Prostate gland (tissue), 2 donors: Measurements from ENCODE around the gene C5AR2.

Source experiments
- CTCF ChIP-seq, 4 experiments: fragments of 200-600 bp in 2 of 4; fragments of 450-650 bp in 2 of 4; sonication (generic) in 2 of 4; IDR thresholded peaks; 1 replicate in 3 of 4; 2 replicates in 1 of 4; pipeline ENCODE4 v1.5.1; 2016 to 2019; ENCODE audit warnings: antibody characterized with exemption in 4 of 4, mild to moderate bottlenecking in 2 of 4, moderate library complexity in 2 of 4
- POLR2A ChIP-seq: fragments of 450-650 bp; IDR thresholded peaks from one replicate; pipeline ENCODE4 v1.6.1; 2016; ENCODE audit warnings: antibody characterized with exemption, mild to moderate bottlenecking
- POLR2AphosphoS5 ChIP-seq: sonication (generic); formaldehyde crosslinking; IDR thresholded peaks from one replicate; pipeline ENCODE4 v1.6.1; 2017; ENCODE audit warnings: antibody characterized with exemption

- no peak for TF ChIP-seq CTCF (IDR thresholded peaks at IDR 0.05)
- TF ChIP-seq POLR2A, result no peak
- no peak for TF ChIP-seq POLR2AphosphoS5
Observed at GRCh38 chr19:47324502-47324901, 7.5 kb upstream of the C5AR2 start.
